Epithelial cell of prostate (primary cell): ENCODE data around the gene CDHR4.

ENCODE experiments used
- DNase-seq: peaks from one replicate; pipeline ENCODE4 v3.0.0-alpha.2; 2011; ENCODE audit warnings: low read depth, low spot score
- H3K27ac ChIP-seq: fragments of 450-650 bp; 2 replicates; pipeline ENCODE4 v1.5.1; 2017; ENCODE audit warnings: mild to moderate bottlenecking

CDHR4 gene

GRCh38 chr3:49747792-49748480 is 51.7 kb downstream of the CDHR4 start:
- peak overlapping the region; percentile 44 for H3K27ac ChIP-seq
- no peak for DNase-seq

DNA sequence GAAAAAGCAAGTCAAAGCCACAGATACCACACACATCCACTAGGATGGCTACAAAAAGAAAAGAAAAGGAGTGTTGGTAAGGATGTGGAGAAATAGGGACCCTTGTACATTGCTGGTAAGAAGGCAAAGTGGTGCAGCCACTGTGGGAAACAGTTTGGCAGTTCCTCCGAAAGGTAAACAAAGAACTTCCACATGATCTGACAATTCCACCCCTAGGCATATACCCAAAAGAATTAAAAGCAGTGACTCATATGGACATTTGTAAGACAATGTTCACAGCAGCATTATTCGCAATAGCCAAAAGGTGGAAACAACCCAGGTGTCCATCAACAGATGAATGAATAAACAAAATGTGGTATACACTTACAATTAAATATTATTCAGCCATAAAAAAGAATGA is 53.7 kb downstream of the CDHR4 start:
- no peak overlapping the region for H3K27ac ChIP-seq
- DNase-seq = peak; percentile 60
